Upper lobe of left lung (tissue), 4 donors: ENCODE measurements around the gene VWA3A.

Experiments used
- CTCF ChIP-seq, 6 experiments: fragments of 450-650 bp in 4 of 6; fragments of 200-600 bp in 2 of 6; sonication (generic) in 2 of 6; IDR thresholded peaks; one replicate each; pipeline ENCODE4 v1.5.1; 2016 to 2019; ENCODE audit warnings: antibody characterized with exemption in 6 of 6
- EP300 ChIP-seq, 4 donors: sonication (generic); formaldehyde crosslinking; IDR thresholded peaks; one replicate each; pipeline ENCODE4 v1.5.1; 2017; ENCODE audit warnings: antibody characterized with exemption in 4 of 4, control low read depth in 2 of 4
- POLR2A ChIP-seq, 4 donors: fragments of 450-650 bp; IDR thresholded peaks; one replicate each; pipeline ENCODE4 v1.5.1; 2016 to 2017; ENCODE audit warnings: antibody characterized with exemption in 4 of 4, mild to moderate bottlenecking in 2 of 4

DNA sequence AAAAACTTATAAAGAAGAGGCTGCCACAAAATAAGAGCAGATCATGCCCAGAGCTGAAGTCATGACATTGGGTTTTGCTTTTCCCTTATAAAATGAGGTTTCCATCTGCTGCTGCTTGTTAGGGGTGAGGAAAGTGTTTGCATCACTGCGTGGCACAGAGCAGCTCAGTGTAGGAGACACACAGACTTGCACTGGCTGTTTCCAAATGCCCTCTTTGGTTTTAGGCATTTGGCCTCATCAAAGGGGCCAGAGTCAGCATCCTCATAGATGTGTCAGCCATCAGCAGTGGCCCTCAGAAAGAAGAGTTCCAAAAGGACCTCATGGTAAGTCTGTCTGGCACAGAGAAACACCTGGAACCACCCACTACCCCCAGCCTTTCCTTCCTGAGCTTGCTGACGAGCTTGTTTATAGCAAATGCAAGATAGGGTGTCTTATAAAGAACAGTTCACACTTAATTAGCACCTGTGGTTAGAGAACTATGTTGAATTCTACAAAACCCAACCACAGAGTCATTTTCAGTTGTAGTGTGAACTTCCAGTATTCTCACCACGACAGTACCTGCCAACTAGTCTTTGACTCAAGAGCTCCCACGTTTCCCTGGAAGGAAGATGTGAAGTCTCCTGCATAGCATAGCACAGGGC, 17.0 kb downstream of the VWA3A start:
- no peak for TF ChIP-seq CTCF (IDR thresholded peaks at IDR 0.05)
- TF ChIP-seq EP300 (IDR thresholded peaks at IDR 0.05): no peak
- TF ChIP-seq POLR2A (IDR thresholded peaks at IDR 0.05): no peak
